ENCODE results near the gene AGPAT3.

The AGPAT3 gene

DNA sequence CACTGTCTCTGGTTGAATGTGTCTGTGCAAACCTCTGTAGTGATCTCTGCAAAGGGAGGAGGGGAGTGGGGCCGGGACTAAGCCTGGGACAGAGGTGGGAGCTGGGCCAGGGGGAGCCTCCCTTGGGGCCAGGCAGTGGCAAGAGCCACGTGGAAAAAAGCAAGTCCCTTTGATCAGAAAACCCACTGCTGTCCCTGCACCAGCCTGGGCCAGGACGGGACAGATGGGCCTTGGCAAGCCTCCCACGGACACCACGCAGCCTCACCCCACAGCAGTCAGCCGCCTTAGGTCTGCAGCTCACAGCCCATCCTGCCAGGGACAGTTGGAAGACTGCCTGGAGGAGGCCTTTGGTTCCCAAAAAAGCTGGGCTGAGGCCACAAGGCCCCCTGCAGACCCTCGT is 135.3 kb downstream of the AGPAT3 start:
- no peak for DNase-seq

DNA sequence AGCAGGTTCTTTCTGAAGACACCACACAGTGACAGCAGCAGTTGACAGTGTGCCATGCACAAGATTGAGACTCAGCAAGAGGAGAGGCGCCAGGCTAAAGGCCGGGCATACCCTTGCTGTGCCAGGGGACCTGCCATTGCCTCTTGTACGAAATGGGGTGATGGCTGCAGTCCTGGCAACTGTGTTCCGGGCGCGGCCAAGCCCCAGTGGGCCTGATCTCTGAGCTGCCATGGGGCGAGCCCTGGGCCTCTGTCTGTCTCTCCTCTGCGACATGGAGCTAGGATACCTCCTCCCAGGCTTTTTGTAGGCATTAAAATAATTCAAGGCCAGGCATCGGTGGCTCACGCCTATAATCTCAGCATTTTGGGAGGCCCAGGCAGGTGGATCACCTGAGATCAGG is 137.5 kb downstream of the AGPAT3 start:
- no peak for DNase-seq

- DNase-seq = no peak
Measured at GRCh38 chr21:44003307-44003966, 138.4 kb downstream of the AGPAT3 start.

DNA sequence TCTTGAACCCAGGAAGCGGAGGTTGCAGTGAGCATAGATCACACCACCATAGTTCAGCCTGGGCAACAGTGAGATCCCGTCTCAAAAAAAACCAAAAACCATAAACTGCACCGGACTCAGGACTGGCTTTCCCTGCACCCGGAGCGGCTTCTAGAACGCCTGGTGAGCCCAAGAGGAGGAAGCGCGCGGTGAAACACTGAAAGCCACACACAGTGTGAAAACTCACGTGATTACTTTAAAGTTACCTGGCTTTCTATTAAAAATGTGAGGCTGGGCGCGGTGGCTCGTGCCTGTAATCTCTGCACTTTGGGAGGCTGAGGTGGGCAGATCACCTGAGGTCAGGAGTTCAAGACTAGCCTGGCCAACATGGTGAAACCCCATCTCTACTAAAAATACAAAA is 140.0 kb downstream of the AGPAT3 start:
- no peak for DNase-seq

GRCh38 chr21:44005593-44005992 is 140.6 kb downstream of the AGPAT3 start:
- no peak for DNase-seq

DNA sequence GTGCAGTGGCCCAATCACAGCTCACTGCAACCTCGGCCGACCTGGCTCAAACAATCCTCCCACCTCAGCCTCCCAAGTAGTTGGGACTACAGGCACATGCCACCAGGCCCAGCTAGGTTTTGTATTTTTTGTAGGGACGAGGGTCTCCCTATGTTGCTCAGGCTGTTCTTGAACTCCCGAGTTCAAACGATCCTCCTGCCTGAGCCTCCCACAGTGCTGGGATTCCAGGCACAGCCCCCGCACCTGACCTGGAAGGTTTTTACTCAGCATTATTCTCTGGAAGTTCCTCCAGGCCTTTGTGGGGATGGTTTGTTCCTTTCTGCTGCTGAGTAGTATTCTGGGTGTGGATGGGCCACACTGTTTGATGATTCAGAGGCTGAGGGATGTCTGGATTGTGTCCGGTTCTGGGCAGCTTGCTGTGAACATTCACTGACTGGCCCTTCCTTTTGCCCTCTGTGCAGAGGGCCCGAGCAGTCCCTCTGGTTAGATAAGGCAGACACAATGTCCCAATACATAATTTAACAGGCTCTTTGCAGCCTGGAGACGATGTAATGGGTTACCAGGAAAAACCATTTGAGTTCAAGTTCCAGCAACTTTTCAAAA is 141.1 kb downstream of the AGPAT3 start:
- DNase-seq = no peak

DNA sequence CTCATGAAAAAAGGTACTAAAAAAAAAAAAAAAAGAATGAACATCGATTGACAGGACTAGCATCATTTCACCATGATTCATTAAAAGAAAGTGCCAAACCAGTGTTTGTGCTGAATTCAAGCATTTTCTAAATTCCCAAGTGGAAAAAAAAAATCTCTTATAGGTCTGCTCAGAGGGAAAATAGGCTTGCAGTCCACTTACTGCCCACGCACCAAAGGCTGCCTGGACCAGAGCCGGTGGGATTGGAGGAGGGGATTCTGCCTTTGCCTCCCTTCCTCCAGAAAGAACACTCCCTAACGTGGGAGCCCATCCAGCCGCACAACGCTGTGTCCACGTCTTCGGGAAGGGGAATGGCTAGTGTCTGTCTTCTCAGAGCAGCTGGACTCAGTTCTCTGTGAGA is 141.6 kb downstream of the AGPAT3 start:
- DNase-seq = no peak

DNA sequence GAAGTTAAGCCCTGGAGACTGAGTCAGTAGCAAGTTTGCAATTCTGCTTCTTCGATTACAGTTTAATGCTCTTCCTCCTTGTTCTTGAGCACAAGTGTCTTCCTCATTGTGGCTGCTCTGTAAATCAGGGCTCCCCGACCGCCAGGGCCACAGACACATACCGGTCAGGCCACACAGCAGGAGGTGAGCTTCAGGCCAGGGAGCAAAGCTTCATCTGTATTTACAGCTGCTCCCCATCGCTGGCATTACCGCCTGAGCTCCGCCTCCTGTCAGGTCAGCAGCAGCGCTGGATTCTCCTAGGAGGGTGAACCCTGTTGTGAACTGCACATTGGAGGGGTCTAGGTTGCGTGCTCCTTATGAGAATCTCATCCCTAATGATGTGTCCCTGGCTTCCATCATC is 145.4 kb downstream of the AGPAT3 start:
- DNase-seq = no peak

GRCh38 chr21:44011123-44011522 is 146.1 kb downstream of the AGPAT3 start:
- no peak for DNase-seq

- peak; percentile 75 for DNase-seq
Measured at GRCh38 chr21:44011579-44012473, 146.8 kb downstream of the AGPAT3 start, which contains the start of gene TRAPPC10. Gene TRAPPC10, plus strand, starts transcription at chr21:44012309. Its CDS starts 185 bp downstream, at chr21:44012494.

DNA sequence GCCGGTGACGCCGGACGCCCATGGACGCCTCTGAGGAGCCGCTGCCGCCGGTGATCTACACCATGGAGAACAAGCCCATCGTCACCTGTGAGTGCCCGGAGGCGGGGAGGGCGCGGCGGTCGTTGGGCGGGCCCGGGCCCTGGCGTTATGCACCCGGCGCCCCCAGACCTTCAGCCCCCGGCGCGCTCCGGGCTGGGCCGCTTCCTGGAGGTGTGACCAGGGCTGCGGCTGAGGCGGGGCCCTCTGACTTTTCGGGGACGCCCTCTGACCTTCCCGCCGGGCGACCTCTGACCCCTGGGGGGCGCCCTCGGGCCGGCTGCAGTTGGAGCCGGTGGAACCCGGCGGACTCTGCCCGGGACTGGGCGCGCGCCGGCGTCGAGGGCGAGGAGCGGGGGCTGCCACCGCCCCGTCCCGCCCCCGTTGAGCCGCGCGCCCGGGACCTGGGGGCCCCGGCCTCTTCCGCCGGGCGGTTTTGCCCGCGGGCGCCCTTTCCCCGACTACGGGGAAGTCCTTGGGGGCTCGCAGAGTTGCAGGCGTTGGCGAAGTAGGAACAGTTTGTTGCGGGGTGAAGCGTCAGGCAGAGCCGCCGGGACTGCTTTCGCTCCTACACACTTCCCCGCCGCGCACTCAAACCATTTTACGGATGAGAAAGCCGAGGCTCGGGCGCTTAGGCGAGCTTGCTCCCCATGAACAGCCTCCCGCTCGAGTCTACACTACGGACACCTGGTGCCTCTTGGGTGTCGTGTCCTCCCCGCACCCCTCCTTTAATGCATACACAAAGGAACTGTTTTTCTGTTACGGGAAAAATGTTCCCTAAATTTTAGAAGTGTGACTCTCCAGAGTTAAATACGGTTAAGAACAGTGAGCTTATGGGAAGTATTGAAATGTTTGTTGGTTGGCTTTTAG is 147.7 kb downstream of the AGPAT3 start:
- peak; percentile 77 for DNase-seq

GRCh38 chr21:44013380-44014088 is 148.5 kb downstream of the AGPAT3 start:
- DNase-seq = no peak

GRCh38 chr21:44017601-44018000 is 152.6 kb downstream of the AGPAT3 start:
- DNase-seq = no peak

DNA sequence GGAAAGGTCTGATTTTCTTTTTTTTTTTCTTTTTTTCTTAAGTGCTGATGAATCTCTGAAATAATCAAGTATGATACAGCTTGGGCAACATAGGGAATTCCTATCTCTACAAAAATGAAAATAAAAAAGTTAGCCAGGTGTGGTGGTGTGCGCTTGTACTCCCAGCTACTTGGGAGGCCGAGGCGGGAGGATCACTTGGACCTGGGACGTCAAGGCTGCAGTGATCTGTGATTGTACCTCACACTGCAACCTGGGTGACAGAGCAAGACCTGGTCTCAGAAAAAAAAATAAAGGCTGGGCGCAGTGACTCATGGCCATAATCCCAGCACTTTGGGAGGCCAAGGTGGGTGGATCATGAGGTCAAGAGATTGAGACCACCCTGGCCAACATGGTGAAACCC is 153.1 kb downstream of the AGPAT3 start:
- no peak for DNase-seq

GRCh38 chr21:44018813-44019567 is 154.0 kb downstream of the AGPAT3 start:
- no peak for DNase-seq

DNA sequence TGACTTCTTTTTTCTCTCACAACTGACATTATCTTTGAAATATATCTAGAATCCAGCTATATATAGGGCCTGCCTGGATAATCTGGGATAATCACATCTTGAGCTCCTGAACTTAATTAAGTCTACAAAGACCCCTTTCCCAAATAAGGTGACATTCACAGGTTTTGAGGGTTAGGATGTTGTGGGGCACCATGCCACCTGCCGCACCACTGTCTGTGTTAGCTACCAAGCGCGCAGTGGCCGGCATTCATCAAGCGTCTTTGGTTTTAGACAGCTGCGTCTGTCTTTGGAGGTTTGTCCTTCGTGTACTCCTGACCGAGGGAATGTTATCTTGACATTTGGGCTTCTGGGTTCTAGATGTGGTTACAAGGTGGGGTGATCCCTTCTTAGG is 154.5 kb downstream of the AGPAT3 start:
- no peak for DNase-seq

DNA sequence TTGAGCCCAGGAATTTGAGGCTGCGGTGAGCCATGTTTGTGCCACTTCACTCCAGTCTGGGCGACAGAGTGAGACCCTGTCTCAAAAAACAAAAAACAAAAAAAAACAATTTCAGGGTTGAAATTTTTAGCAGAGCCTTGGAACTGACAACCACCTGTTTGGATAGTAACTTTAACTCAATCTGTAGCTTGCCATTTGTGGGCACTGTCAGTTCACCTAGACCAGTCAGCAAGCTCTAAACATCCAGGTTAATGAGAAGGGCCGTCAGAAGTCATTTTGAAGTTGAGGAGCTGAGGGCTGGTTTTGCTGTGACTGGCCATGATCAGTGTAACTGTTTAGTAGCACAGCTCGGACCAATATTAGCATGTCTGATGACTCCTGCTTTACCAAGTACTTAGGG is 155.5 kb downstream of the AGPAT3 start:
- no peak for DNase-seq

DNA sequence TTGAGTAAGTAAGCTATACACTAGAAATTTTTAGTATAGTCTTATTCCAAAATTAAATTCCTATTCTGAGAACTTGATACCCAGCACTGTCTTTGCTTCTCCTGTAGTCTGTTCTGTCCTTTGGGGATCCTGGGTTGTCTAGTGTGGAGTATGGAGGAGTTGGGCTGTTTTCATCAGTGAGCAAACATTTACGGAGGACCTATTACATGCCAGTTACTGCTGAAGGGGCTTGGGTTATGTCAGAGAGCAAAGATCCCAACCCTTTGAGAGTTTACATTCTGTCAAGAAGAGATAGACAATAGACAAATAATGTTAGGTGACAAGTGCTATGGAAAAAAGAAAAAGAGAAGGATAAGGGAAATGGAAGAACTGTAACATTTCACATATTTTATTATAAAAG is 156.0 kb downstream of the AGPAT3 start:
- DNase-seq = no peak

- no peak for DNase-seq
Measured at GRCh38 chr21:44024257-44024656, 159.2 kb downstream of the AGPAT3 start.

GRCh38 chr21:44024887-44025353 is 159.9 kb downstream of the AGPAT3 start:
- no peak for DNase-seq
